GM19455 (cell line): ENCODE measurements around the gene SCO2.
A peak's percentile ranks its signal among the peaks of the same experiment; 100 is the strongest.

Experiments
- ATAC-seq: cut with Tn5 transposase; IDR thresholded peaks from one replicate; pipeline ENCODE4 v1.9.1; 2021; ENCODE audit not compliant: unreplicated experiment

The SCO2 gene

GRCh38 chr22:50482107-50483074, 43.0 kb downstream of the SCO2 start:
- ATAC-seq = no peak

DNA sequence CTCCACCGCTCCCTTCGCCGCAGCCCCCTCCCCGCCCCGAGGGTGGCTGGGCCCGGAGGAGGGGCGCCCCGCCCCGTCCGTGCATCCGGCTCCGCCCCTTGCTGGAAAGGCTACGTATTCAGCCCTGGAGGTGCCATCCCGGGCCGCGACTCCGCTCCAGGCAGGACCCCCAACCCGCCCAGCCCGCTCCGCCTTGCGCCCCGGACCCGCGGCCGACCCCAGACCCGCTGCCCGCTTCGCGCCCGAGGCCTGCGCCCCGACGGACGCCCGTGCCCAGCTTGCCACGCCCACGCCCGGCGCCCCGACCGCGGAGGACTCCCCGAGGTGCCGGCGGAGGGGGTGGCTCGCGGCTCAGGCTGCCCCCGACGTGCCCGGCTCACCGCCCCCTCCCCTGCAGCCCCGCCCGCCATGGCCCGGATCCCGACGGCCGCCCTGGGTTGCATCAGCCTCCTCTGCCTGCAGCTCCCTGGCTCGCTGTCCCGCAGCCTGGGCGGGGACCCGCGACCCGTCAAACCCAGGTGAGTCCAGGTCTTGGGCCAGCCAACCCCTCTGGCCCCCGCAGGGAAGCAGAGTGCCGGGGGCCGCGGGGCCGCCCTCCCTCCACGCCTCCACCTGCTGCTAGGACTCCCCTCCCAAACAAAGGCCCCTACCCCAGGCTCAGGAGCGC, 43.8 kb downstream of the SCO2 start, which contains the start of gene ADM2:
Gene ADM2, plus strand, starts transcription at position 104 of the 667 bp plus-strand sequence. Its CDS starts 305 bp downstream, at position 409.
- no peak for ATAC-seq

GRCh38 chr22:50481045-50481439, 44.4 kb downstream of the SCO2 start:
- no peak for ATAC-seq

DNA sequence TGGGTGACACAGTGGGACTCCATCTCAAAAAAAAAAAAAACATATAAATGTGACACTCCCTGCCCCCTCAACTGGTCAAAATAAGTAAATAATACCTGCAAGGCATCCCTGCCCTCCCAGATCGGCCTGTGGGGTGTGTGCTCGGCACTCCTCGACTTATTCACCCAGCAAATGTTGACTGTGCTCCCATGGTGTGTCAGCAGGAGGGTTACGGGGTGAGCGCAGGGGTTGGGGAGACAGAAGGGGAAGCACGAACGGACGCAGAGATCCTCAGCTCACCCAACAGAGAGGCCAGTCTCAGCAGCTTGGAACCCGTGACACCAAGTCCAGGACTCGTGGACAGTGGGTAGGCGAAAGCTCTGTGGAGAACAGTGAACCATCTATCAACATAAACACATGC, 45.7 kb downstream of the SCO2 start:
- ATAC-seq = no peak

DNA sequence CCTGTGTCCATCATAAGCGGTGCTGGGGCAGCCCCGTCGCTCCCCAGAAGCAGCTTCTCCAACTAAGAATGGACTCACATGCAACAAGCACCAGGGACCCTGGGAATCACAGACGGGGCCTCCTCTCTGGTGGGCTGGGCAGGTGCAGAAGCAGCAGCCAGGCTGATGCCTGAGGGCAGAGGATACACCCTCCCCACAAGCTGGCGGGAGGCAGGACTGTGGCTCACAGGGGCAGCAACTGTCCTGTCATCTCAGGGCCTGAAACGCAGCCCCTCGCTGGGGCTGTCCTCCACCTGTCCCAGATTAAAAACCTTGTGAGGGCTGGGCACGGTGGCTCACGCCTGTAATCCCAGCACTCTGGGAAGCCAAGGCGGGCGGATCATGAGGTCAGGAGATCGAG, 47.5 kb downstream of the SCO2 start:
- no peak for ATAC-seq

GRCh38 chr22:50476868-50477267, 48.5 kb downstream of the SCO2 start:
- ATAC-seq = no peak

DNA sequence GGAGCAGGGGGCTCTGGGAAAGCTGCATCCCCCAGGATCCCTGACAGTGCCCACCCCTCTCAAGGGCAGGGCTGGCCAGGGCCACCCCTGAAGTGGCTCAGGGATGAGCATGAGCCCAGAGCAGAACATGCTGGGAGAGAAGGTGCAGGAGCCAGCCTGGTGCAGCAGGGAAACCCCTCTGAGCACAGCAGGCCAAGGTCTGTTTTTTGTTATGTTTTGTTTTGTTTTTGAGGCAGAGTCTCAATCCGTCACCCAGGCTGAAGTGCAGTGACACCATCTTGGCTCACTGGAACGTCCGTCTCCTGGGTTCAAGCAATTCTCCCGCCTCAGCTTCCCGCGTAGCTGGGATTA, 49.8 kb downstream of the SCO2 start:
- no peak for ATAC-seq

GRCh38 chr22:50474710-50475651, 50.4 kb downstream of the SCO2 start, which contains the start of gene SBF1:
Gene SBF1 (minus strand): TSS chr22:50475035. CDS start chr22:50474840, 195 bp downstream.
- peak; percentile 59 for ATAC-seq

GRCh38 chr22:50473855-50474671, 51.3 kb downstream of the SCO2 start:
- ATAC-seq = no peak
